ENCODE measurements around the gene SIGLEC15.

The SIGLEC15 gene

DNA sequence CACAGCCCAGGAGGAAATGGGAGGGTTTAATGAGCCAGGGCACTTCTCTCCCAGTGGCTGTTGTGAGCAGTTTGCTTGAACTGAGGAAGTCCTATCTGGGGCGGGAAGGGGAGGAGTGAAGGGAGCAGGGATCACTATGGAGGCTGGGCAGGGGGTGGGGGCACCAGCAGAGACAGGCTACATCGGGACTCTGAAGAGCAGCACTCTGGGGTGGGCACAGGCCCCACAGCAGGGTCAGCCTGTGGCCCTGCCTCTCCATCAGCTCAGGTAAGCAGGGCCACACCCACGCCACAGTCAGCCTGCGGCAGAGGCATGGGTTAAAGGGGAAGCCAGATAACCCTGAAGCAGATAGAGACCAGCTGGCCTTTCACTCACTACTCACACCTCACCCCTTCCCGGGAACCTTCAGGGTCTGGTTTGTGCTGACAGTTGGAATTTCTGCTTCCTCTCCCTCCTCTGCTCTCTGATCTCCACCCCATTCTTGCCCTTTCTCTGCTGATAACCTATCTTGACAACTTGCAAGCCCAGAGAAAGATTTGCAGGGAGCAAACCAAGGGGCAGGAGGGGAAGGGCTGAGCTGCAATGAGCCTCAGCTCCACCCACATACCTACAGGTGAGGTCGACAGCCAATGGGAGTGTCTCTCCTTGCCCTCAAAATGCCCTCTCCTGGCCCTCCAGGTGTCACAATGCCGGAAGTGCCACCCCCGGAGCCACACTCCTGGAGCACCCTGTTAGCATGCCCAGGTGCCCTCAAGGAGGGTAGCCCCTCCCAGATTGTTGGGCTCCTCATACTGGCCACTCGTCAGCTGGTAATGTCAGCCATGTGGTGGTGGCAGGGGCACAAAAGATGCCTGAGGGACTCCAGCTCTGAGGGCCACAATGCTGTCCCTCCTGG is 3.7 kb downstream of the SIGLEC15 start:
- TF ChIP-seq, protein P1, sequence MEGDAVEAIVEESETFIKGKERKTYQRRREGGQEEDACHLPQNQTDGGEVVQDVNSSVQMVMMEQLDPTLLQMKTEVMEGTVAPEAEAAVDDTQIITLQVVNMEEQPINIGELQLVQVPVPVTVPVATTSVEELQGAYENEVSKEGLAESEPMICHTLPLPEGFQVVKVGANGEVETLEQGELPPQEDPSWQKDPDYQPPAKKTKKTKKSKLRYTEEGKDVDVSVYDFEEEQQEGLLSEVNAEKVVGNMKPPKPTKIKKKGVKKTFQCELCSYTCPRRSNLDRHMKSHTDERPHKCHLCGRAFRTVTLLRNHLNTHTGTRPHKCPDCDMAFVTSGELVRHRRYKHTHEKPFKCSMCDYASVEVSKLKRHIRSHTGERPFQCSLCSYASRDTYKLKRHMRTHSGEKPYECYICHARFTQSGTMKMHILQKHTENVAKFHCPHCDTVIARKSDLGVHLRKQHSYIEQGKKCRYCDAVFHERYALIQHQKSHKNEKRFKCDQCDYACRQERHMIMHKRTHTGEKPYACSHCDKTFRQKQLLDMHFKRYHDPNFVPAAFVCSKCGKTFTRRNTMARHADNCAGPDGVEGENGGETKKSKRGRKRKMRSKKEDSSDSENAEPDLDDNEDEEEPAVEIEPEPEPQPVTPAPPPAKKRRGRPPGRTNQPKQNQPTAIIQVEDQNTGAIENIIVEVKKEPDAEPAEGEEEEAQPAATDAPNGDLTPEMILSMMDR (IDR thresholded peaks at IDR 0.05), result no peak

DNA sequence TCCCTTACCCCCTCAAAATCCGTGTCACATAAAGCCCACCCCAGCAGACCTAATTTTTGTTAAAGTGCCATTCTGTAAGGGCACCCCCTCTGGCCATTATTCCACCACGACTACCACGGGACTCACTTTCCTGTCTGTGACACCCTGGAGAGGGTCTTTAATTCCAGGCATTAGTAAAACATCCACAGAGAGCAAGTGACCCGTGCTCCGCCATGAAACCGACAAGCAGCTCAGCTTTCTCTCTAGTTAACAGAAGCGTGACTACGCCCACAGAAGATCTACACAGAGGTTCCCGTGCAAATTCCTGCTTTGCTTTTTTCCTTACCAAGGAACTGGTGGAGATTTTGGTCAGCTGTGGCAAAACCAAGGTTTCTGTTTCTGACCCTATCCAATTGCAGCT is 4.4 kb downstream of the SIGLEC15 start:
- TF ChIP-seq, protein P1 (IDR thresholded peaks at IDR 0.05), result no peak

DNA sequence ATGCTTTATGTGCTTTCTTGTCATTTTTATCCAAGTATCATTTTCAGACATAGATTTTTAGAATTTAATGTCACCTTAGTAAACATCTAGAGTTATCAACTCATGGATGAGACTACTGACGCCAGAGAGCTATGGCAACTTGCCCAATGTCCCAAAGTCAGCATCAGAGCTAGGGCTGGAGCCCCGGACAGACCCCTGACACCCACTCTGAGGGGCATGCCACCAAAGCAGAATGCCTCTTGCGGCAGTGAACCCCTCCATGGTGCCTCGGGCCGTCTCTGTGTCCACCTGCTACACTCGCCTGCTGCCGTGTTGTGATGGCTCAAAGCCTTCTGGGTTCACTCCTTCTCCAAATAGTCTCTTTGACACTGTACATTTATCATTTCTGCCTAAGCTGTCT is 5.4 kb downstream of the SIGLEC15 start:
- TF ChIP-seq, protein P1 (IDR thresholded peaks at IDR 0.05), result no peak

DNA sequence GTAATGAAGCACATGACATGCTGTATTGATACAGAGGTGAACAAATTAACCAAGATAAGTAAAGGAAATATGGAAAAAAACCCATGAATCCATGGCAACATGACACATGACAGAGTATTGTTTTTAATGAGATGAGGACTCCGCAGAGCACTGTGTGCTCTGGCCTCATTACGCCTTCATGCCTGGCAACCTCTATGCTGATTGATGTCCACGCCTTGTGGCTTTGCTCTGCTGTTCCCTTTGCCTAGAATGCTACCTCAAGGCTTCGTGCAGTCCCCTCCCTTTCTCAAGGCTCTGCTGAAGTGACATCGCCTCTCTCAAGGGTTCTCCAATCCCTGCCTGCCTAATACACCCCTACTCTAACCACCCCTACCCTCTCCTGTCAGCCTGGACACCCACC is 8.4 kb downstream of the SIGLEC15 start:
- TF ChIP-seq, protein P1 (IDR thresholded peaks at IDR 0.05), result no peak

DNA sequence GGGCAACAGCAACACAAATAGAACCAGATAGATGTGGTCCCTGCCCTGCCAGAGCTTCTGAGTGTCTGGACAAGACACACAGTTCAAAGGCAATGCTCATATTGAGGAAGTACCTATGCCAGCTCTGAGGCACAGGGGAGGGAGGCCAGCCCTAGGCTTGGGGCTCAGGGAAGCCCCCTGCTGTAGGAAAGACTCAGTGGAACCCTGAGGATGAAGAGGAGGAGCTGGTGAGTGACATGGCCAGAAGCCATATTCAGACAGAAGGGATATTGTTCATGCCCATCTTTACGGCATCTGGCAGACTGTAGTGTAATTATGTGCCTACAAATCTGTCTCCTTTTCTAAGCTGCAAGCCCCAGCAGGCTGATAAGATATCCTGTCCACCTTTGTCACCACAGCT is 8.8 kb downstream of the SIGLEC15 start:
- TF ChIP-seq, protein P1 (IDR thresholded peaks at IDR 0.05), result no peak

DNA sequence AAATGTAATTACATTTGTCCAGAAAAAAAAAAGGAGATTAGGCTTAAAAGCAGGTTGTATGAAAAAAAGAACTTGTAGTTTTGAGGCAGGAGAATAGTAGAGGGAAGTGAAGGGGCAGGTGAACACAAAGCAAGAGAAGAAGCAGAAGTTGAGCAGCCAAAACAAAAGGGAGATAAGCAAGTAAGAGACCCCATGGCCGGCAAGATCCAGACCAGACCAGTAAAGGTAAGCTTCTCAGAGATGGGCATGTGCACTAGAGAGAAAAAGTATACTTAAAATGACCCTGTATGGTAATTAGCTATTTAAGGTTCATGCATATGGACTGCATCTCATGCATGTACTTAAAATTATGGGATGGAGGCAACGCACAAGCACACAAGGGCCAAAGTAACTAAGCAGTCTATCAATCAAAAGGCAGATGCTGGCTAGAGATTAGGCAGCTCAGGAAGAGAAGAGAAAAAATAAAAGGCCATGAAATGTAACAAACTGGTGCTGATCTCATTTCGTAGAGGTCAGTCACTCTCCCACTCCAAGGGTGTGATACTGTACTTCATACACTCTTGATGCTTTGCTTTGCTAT is 9.7 kb downstream of the SIGLEC15 start:
- TF ChIP-seq, protein P1 (IDR thresholded peaks at IDR 0.05), result no peak

DNA sequence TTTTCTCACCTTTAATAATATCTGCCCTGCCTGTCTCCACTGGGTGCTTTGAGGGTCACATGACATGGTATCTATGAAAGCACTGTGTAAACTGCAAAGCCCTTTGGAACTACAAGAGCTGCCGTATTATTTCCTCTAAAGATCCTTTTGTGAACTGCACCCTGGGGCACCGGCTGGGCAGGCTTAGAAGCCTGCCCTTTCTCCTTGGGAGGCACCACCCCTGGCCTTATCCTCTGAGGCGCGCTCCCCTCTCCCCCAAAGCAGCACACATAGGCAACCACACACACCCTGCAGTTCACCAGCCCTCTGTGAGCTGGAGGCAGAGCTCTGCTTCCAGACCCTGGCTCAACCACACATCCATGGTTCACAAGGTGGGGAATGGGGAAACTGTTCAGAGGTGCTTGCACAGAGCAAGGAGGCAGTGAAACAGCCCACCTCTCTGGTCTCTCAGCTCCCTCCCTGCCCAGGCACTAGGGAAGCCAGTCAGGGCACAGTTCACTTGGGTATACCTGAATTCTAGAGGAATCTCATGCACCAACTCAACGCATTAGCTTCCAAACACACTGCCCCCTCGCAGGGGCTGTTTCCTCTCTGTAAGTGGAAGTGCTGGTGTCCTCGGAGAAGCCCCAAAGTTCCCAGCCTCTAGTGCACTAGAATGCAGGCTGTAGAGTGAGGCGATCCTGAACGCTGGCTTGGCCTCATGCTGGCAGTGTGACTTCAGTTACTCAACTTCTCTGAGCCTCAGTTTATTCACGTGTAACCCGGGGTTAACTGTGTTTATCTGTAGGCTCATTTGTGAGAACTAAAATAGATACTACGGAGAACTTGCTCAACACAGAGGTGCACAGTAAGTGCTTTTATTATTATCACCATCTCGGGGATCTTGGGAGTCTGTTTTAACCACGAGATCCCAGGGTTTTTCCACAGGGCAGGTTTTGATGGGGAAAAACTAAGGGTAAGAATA is 11.0 kb downstream of the SIGLEC15 start:
- TF ChIP-seq, protein P1 (IDR thresholded peaks at IDR 0.05), result no peak

Data from LNCAP (cell line).